GM12878 (cell line): ENCODE results near the gene LARP4B. TPM values are rescaled to one million over a fixed set of nuclear protein-coding genes. Genes with fewer than 3 reads are reported as not detected.

ENCODE experiments used
- ATAC-seq: fragments of 200-7000 bp; cut with Tn5 transposase; 3 replicates; pipeline ENCODE4 v1.9.1; 2020; ENCODE audit warnings: mild to moderate bottlenecking, moderate library complexity
- BruUV-seq: library from RNA; stranded (reverse); fragments of 400-500 nt; replicated peaks from 2 replicates; lab custom pipeline; 2021; lab: Mats Ljungman, UMichigan
- CTCF ChIA-PET: fragments of 300-600 bp; sonication (Branson Sonifier 250); formaldehyde crosslinking; extraction: SDS; loops from one replicate; lab custom pipeline; 2021; ENCODE audit warnings: inconsistent platforms; lab: Yijun Ruan, JAX
- POLR2A ChIA-PET: fragments of 350-600 bp; formaldehyde crosslinking; extraction: SDS; loops from one replicate; lab custom pipeline; 2021; ENCODE audit warnings: inconsistent platforms; lab: Charles Lee
- RAD21 ChIA-PET: fragments of 300-600 bp; sonication (Branson Sonifier 250); formaldehyde crosslinking; loops from one replicate; lab custom pipeline; 2023; ENCODE audit warnings: antibody characterized with exemption; ENCODE audit not compliant: unreplicated experiment; lab: Charles Lee
- SMC1A ChIA-PET: fragments of 300-600 bp; sonication (Branson Sonifier 250); formaldehyde crosslinking; loops from one replicate; lab custom pipeline; 2023; ENCODE audit not compliant: unreplicated experiment, uncharacterized antibody; lab: Charles Lee
- DNase-seq: peaks from one replicate; pipeline ENCODE4 v3.0.0-alpha.2; 2011; ENCODE audit warnings: low read depth, low spot score
- FAIRE-seq: peaks from 3 replicates; lab custom pipeline; 2011; peaks lifted over from hg19 to GRCh38; lab: Jason Lieb, UNC
- H2AFZ ChIP-seq: 2 replicates; pipeline ENCODE4 v1.6.0; 2011; ENCODE audit warnings: low read depth, low read length, control low read depth; ENCODE audit not compliant: control insufficient read depth
- H3K27ac ChIP-seq: 2 replicates; pipeline ENCODE4 v1.5.1; 2011; ENCODE audit warnings: control low read depth; ENCODE audit not compliant: control insufficient read depth, insufficient read depth
- H3K27me3 ChIP-seq, 2 experiments: replicated peaks in 1 of 2; 2 replicates each; pipeline versions ENCODE4 v1.6.0 to v1.6.1; 2011; ENCODE audit warnings: low read length in 1 of 2; ENCODE audit not compliant: control insufficient read depth in 2 of 2, insufficient read depth in 2 of 2
- H3K36me3 ChIP-seq, 2 experiments: 2 replicates each; pipeline ENCODE4 v1.5.1; 2011; ENCODE audit warnings: low read length in 1 of 2; ENCODE audit not compliant: control insufficient read depth in 2 of 2, insufficient read depth in 2 of 2
- H3K4me1 ChIP-seq: 2 replicates; pipeline ENCODE4 v1.6.1; 2011; ENCODE audit warnings: mild to moderate bottlenecking, low read length, moderate library complexity, mixed read lengths; ENCODE audit not compliant: control insufficient read depth, insufficient read depth
- H3K4me2 ChIP-seq: 2 replicates; pipeline ENCODE4 v1.6.0; 2011; ENCODE audit warnings: control low read depth; ENCODE audit not compliant: control insufficient read depth, insufficient read depth
- H3K4me3 ChIP-seq: fragments of 200-600 bp; sonication (generic); 2 replicates; pipeline ENCODE4 v1.5.1; 2016
- H3K79me2 ChIP-seq: 2 replicates; pipeline ENCODE4 v1.6.0; 2011; ENCODE audit warnings: low read length; ENCODE audit not compliant: control insufficient read depth, insufficient read depth
- H3K9ac ChIP-seq: 2 replicates; pipeline ENCODE4 v1.8.0; 2011; ENCODE audit warnings: low read length, control low read depth, mixed read lengths; ENCODE audit not compliant: control insufficient read depth, insufficient read depth
- H3K9me3 ChIP-seq: replicated peaks from 3 replicates; pipeline ENCODE4 v1.5.1; 2011; ENCODE audit warnings: mild to moderate bottlenecking, low read length; ENCODE audit not compliant: control insufficient read depth, insufficient read depth
- H4K20me1 ChIP-seq: 2 replicates; pipeline ENCODE4 v1.6.0; 2011; ENCODE audit not compliant: control insufficient read depth, insufficient read depth
- FOS ChIP-seq: IDR thresholded peaks from 3 replicates; pipeline ENCODE4 v1.6.1; 2011; ENCODE audit warnings: borderline replicate concordance; ENCODE audit not compliant: insufficient read length; ENCODE audit errors: extremely low read depth
- FOXM1 ChIP-seq: IDR thresholded peaks from 2 replicates; pipeline ENCODE4 v1.6.1; 2012; ENCODE audit warnings: low read depth, mild to moderate bottlenecking, inconsistent platforms, low read length, moderate library complexity
- HDGF ChIP-seq: fragments of 450-650 bp; IDR thresholded peaks from 2 replicates; pipeline ENCODE4 v1.6.1; 2016; ENCODE audit warnings: antibody characterized with exemption
- IKZF2 ChIP-seq, 2 experiments: fragments of 450-650 bp; IDR thresholded peaks; 2 replicates each; pipeline ENCODE4 v1.6.1; 2017; ENCODE audit warnings: mild to moderate bottlenecking in 2 of 2, moderate library complexity in 2 of 2
- MTA2 ChIP-seq: fragments of 450-650 bp; IDR thresholded peaks from 2 replicates; pipeline ENCODE4 v1.6.1; 2016; ENCODE audit warnings: low read depth, mild to moderate bottlenecking, moderate library complexity
- SMARCA5 ChIP-seq: fragments of 450-650 bp; IDR thresholded peaks from 2 replicates; pipeline ENCODE4 v1.6.1; 2017; ENCODE audit warnings: mild to moderate bottlenecking
- SMC3 ChIP-seq: IDR thresholded peaks from 2 replicates; pipeline ENCODE4 v1.6.1; 2011; ENCODE audit warnings: low read length, improper control_type of control experiment, borderline replicate concordance
- SUZ12 ChIP-seq: fragments of 200-600 bp; sonication (generic); IDR thresholded peaks from one replicate; pipeline ENCODE4 v1.6.1; 2018; ENCODE audit warnings: antibody characterized with exemption, mild to moderate bottlenecking; ENCODE audit not compliant: unreplicated experiment
- TCF12 ChIP-seq: IDR thresholded peaks from 2 replicates; pipeline ENCODE4 v1.6.1; 2011; ENCODE audit warnings: low read depth, mild to moderate bottlenecking, low read length
- TCF7 ChIP-seq: IDR thresholded peaks from 2 replicates; pipeline ENCODE4 v1.6.1; 2014; ENCODE audit warnings: antibody characterized with exemption, borderline replicate concordance
- WGBS: methylation state at CpG from one replicate; pipeline ENCODE4 v1.1.6; 2016; ENCODE audit warnings: low lambda C conversion rate; ENCODE audit not compliant: insufficient replicate concordance, insufficient coverage; ENCODE audit errors: missing lambda C conversion rate; 5-methylcytosine and 5-hydroxymethylcytosine counted together
- in situ Hi-C: fragments of 300-500 bp; cut with MboI; formaldehyde crosslinking; loops from 9 replicates; pipeline ENCODE4 v1.14.3; 2018; ENCODE audit warnings: mixed read lengths
- intact Hi-C: fragments of 100-400 bp; cut with micrococcal nuclease; formaldehyde crosslinking; loops from one replicate; pipeline ENCODE4 v1.14.2; 2022; ENCODE audit not compliant: unreplicated experiment
- polyA plus RNA-seq, 11 experiments: library from polyadenylated mRNA; depleted of rRNA in 4 of 11; unstranded in 6 of 11; stranded (reverse) in 5 of 11; fragments of >200 nt; fragmentation: Nextera tagmentation in 4 of 11; fragmentation: Illumina TruSeq in 1 of 11; extraction: Ambion mirVana in 4 of 11; extraction: Trizol in 1 of 11; gene quantifications; 1 replicate in 1 of 11; 2 replicates in 10 of 11; pipeline versions ENCODE4 v1.2.1 to v1.2.3, GENCODE V29; 2011 to 2016; ENCODE audit warnings: inconsistent platforms in 2 of 11, missing spikeins in 2 of 11, low read depth in 1 of 11
- total RNA-seq, 4 experiments: library from RNA; depleted of rRNA in 3 of 4; stranded (reverse); fragments of >200 nt in 3 of 4; fragmentation: Illumina TruSeq in 1 of 4; extraction: Trizol in 1 of 4; gene quantifications; 2 replicates each; pipeline versions ENCODE4 v1.2.1 to v1.2.3, GENCODE V29; 2013 to 2021
- TF ChIP-seq, protein P1 (sequence below): IDR thresholded peaks from 2 replicates; pipeline ENCODE4 v1.6.1; 2011; ENCODE audit warnings: mild to moderate bottlenecking, low read depth, low read length, moderate library complexity; ENCODE audit not compliant: insufficient replicate concordance
- TF ChIP-seq, protein P2 (sequence below): fragments of 450-650 bp; IDR thresholded peaks from 2 replicates; pipeline ENCODE4 v1.6.1; 2017; ENCODE audit warnings: antibody characterized with exemption, mild to moderate bottlenecking, moderate library complexity

The LARP4B gene
- total and polyA plus RNA-seq, 10 of the 15 experiments (the other 5 are each of a cell fraction or from before 2014, with no cell fraction given): 10.5 to 119 (median 39.4) TPM

DNA sequence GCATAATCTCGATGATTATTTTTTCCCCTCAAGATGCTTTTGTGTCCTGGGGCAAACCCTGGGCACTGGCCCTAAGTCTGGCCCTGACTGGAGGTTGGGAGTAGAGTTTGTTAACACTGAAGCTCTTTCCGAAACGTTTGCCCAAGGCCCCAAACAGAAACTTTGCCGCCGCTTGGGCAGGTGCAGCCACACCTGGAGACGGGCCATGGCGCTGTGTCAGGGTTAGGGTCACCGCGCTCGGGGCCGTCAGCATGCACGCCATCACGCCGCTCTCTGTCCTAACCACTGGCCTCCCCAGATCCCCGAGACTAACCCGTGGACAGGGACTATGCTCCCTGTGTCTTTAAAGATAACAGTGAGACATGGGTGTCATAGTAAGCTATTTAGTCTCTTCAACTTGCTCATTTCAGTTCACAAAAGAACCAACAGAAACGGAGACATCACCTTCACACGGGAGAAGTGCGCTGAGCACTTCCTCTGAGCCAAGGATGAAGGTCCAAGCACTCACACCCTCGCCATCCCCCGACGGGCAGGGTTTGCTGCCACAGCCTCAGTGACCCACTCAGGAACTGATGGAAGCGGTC, 156.8 kb downstream of the LARP4B start:
- Histone ChIP-seq H2AFZ (no peak overlapping the region), H3K4me3 (no peak overlapping the region), H3K4me1 (no peaks in the 10 kb centered on the region), H3K27ac (no peak overlapping the region), H3K27me3 (no peaks in the 10 kb centered on the region), H3K4me2 (no peak overlapping the region), H3K9ac (no peak overlapping the region), H3K9me3 (no peaks in the 10 kb centered on the region; the same call in 2 of the 3 replicates), H3K36me3 (no peaks in the 10 kb centered on the region), H4K20me1 (no peaks in the 10 kb centered on the region), H3K79me2 (no peaks in the 10 kb centered on the region)
- ChIA-PET CTCF (no interaction called here), POLR2A (no interaction called here), RAD21 (no interaction called here), SMC1A (no interaction called here)
- TF ChIP-seq FOXM1: no peak
- no peak for TF ChIP-seq IKZF2 (IDR thresholded peaks at IDR 0.05)
- no peak for TF ChIP-seq HDGF
- TF ChIP-seq FOS: no peak
- TF ChIP-seq SMARCA5: no peak
- TF ChIP-seq MTA2: no peak
- no peak for TF ChIP-seq TCF12
- no peak for TF ChIP-seq TCF7
- TF ChIP-seq, protein P1, sequence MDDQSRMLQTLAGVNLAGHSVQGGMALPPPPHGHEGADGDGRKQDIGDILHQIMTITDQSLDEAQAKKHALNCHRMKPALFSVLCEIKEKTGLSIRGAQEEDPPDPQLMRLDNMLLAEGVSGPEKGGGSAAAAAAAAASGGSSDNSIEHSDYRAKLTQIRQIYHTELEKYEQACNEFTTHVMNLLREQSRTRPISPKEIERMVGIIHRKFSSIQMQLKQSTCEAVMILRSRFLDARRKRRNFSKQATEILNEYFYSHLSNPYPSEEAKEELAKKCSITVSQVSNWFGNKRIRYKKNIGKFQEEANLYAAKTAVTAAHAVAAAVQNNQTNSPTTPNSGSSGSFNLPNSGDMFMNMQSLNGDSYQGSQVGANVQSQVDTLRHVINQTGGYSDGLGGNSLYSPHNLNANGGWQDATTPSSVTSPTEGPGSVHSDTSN: no peak
- no peak for TF ChIP-seq SMC3
- no peak for TF ChIP-seq SUZ12
- TF ChIP-seq, protein P2, sequence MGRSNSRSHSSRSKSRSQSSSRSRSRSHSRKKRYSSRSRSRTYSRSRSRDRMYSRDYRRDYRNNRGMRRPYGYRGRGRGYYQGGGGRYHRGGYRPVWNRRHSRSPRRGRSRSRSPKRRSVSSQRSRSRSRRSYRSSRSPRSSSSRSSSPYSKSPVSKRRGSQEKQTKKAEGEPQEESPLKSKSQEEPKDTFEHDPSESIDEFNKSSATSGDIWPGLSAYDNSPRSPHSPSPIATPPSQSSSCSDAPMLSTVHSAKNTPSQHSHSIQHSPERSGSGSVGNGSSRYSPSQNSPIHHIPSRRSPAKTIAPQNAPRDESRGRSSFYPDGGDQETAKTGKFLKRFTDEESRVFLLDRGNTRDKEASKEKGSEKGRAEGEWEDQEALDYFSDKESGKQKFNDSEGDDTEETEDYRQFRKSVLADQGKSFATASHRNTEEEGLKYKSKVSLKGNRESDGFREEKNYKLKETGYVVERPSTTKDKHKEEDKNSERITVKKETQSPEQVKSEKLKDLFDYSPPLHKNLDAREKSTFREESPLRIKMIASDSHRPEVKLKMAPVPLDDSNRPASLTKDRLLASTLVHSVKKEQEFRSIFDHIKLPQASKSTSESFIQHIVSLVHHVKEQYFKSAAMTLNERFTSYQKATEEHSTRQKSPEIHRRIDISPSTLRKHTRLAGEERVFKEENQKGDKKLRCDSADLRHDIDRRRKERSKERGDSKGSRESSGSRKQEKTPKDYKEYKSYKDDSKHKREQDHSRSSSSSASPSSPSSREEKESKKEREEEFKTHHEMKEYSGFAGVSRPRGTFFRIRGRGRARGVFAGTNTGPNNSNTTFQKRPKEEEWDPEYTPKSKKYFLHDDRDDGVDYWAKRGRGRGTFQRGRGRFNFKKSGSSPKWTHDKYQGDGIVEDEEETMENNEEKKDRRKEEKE: no peak
- DNase-seq (no peak), ATAC-seq (no peak), FAIRE-seq (no peak)
- BruUV-seq: no TSS peak
- whole genome bisulfite sequencing: 65% methylated on average over 23 of the region's 23 CpGs
- in situ Hi-C loops: no loop called here
- intact Hi-C loops: no loop called here
